ENCODE measurements around the gene RALGAPB.

The RALGAPB gene

DNA sequence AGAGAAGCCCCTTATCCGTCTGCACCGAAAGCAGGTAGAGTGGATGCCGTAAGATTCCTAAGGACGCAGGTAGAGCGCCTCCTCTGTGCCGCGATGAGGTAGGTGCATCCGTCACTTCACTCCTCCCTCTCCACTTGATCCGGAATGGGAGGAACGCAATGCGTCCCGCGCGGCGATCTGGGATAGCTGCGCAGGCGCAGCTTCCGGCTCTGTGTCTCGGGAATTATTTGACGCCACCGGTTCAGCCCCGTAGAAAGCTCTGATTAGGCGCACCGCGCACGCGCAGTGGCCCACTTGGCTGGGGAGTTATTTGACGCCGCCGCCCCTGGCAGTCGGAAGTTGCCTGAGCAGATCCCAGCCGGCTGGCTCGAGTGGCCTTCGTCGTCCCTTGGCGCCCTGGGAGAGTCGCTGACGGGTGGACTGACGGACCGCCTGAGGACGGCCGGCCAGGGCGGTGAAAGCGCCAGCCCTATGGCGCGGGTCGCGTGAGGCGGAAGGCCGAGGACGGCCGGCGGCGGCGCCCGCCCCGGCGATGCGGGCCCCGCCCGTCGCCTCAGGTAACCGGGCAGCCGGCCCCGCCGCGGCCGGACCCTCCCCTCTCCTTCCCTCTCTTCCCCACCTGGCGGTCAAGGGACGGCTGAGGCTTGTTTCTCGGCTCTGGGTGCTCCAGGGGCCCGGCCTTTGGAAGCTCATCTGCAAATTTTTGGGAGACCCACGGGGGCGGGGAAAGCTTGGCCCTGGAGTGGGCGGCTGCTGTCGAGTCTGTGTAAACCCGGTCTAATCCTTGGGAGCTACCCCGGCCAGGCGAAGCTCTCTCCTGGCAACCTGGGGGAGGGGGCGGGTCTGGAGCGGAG is at the start of gene RALGAPB:
Gene RALGAPB (plus strand): TSS at position 331 of the 854 bp plus-strand sequence. CDS start 15,590 bp downstream, outside the sequence.
- peak; percentile 98 for DNase-seq (ENCODE audit: low read depth)
- TF ChIP-seq, protein P1, sequence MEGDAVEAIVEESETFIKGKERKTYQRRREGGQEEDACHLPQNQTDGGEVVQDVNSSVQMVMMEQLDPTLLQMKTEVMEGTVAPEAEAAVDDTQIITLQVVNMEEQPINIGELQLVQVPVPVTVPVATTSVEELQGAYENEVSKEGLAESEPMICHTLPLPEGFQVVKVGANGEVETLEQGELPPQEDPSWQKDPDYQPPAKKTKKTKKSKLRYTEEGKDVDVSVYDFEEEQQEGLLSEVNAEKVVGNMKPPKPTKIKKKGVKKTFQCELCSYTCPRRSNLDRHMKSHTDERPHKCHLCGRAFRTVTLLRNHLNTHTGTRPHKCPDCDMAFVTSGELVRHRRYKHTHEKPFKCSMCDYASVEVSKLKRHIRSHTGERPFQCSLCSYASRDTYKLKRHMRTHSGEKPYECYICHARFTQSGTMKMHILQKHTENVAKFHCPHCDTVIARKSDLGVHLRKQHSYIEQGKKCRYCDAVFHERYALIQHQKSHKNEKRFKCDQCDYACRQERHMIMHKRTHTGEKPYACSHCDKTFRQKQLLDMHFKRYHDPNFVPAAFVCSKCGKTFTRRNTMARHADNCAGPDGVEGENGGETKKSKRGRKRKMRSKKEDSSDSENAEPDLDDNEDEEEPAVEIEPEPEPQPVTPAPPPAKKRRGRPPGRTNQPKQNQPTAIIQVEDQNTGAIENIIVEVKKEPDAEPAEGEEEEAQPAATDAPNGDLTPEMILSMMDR (IDR thresholded peaks at IDR 0.05; ENCODE audit: control insufficient read depth, extremely low read depth, insufficient read depth) = peak; percentile 66

DNA sequence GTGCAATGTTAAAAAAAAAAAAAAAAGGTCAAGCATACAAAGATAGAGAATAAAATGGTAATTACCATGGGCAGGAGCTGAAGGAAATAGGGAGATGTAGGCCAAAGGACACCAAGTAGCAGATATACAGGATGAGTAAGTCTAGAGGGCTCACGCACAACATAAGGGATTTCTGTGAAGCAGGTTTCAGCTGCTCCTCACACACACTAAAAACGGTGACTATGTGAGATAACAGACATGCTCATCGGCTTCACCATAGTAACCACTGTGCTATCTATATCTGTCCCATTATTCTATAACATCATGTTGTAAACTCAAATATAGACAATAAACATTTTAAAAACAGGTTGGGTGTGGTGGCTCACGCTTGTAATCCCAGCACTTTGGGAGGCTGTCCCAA is 49.1 kb upstream of the RALGAPB start:
- DNase-seq (ENCODE audit: low read depth) = no peak
- TF ChIP-seq, protein P1 (IDR thresholded peaks at IDR 0.05; ENCODE audit: control insufficient read depth, extremely low read depth, insufficient read depth) = no peak
- no peak overlapping the region for H3K4me3 ChIP-seq (ENCODE audit: low read depth, low read length)

More for the DNA sequence above, at the start of gene RALGAPB:
- H3K4me3 ChIP-seq (ENCODE audit: low read depth, low read length) = peak within 1 kb of the TSS; percentile 87

DNA sequence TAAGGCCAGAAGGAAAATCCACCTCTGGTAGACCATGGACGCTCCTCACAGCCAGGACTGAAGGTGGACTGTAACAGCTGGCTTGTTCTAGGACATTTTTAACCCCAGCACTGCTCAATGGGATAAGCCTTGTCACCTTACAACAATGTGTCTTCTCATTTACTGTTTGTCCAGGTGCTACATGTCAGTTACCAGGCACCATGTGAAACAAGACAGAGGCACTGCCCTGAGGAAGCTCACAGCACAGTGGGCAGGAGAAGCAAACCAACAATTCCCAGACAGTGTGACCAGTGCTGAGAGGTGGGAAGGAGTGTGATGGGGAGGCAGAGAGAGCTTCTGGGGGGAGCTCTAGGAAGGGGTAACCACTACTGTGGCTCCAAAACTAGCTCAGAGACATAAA is 48.2 kb upstream of the RALGAPB start:
- TF ChIP-seq, protein P1 (IDR thresholded peaks at IDR 0.05; ENCODE audit: control insufficient read depth, extremely low read depth, insufficient read depth) = no peak
- no peak for DNase-seq (ENCODE audit: low read depth)
- H3K4me3 ChIP-seq (ENCODE audit: low read depth, low read length) = no peak overlapping the region

DNA sequence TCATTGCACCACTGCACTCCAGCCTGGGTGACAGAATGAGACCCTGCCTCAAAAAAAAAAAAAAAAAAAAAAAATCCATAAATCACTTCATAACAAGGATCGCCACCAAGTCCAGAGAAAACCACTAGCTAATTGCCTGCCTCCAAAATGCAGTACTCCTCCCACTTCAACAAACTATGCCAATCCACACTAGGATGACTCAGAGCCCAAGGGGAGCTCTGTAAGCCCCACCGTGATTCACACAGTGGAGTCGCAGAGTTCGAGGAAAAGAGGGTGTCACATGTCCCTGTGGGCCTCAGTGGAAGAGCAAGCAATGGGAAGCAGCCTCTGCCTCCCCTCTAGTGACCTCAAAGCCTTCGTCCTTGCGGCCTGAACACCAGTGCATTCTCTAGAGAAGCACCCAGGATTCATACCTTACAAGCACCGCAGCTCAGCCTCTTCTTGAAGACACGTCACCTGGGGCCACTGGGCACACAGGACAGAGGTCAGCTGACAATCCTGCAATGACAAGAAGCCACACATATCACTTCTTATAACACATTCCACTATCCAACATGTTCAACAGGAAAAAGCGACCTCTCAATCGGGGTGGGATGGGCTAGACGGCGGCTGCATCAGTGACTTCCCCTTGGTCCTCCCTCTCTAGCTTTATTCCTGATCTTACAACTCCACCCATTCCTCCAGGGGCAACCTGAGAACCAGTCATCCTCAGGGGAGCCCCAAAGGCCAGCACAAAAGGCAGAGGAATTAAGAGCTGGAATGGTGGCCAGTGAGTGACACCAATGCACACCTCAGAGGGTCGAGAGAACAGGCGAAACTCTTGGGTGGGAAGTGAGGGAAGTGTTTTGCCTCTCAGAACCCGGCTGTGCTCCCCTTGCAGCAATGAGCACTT is 46.4 kb upstream of the RALGAPB start:
- TF ChIP-seq, protein P1 (IDR thresholded peaks at IDR 0.05; ENCODE audit: control insufficient read depth, extremely low read depth, insufficient read depth) = no peak
- H3K4me3 ChIP-seq (ENCODE audit: low read depth, low read length) = no peak overlapping the region
- no peak for DNase-seq (ENCODE audit: low read depth)

DNA sequence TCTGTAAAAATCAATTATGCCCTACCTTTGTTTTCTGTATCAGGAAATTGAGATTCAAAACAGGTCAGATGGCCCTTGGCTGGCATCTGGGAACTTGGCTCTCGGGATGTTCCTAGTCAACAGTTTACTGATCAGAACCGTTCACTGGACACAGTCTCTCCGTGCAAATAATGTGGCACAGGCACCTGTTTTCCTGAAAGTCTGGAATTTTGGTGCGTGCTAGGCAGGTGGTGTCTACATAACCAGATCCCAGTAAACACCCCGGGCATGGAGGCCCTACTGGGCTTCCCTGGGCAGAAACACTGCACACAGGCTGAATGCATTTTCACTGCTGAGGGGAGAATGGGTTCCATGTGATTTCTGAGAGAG is 45.0 kb upstream of the RALGAPB start:
- TF ChIP-seq, protein P1 (IDR thresholded peaks at IDR 0.05; ENCODE audit: control insufficient read depth, extremely low read depth, insufficient read depth) = no peak
- no peak overlapping the region for H3K4me3 ChIP-seq (ENCODE audit: low read depth, low read length)
- DNase-seq (ENCODE audit: low read depth) = peak; percentile 46

DNA sequence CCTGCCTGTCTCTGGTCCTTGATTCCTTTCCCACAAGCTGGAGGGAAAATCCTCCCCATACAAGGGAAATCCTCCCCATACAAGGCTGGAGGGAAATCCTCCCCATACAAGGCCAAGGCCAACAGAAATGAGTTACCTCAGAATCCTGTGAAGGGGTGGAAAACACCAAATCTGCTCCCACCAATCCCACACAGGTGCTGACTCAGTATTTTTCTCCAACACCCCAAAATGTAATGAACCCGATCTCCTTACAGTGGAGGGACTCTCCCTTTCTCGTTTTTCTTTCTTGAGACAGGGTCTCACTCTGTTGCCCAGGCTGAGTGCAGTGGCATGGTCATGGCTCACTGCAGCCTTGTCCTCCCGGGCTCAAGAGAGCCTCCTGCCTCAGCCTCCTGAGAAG is 43.8 kb upstream of the RALGAPB start:
- TF ChIP-seq, protein P1 (IDR thresholded peaks at IDR 0.05; ENCODE audit: control insufficient read depth, extremely low read depth, insufficient read depth) = no peak
- no peak overlapping the region for H3K4me3 ChIP-seq (ENCODE audit: low read depth, low read length)
- no peak for DNase-seq (ENCODE audit: low read depth)
